ENCODE data around the gene SPAG4.

Gene SPAG4

GRCh38 chr20:35588397-35588796 is 27.2 kb upstream of the SPAG4 start:
- TF ChIP-seq CTCF (IDR thresholded peaks at IDR 0.05), result no peak
- no peak for TF ChIP-seq ZFX (IDR thresholded peaks at IDR 0.05; ENCODE audit: borderline replicate concordance)
- no peak overlapping the region for H3K27ac ChIP-seq

GRCh38 chr20:35592339-35592974 is 23.2 kb upstream of the SPAG4 start:
- H3K27ac ChIP-seq, result no peak overlapping the region
- TF ChIP-seq CTCF (IDR thresholded peaks at IDR 0.05) (no peak), ZFX (IDR thresholded peaks at IDR 0.05; ENCODE audit: borderline replicate concordance) (no peak)

GRCh38 chr20:35595456-35595855 is 20.2 kb upstream of the SPAG4 start:
- H3K27ac ChIP-seq, result no peak overlapping the region
- no peak for TF ChIP-seq CTCF (IDR thresholded peaks at IDR 0.05)
- no peak for TF ChIP-seq ZFX (IDR thresholded peaks at IDR 0.05; ENCODE audit: borderline replicate concordance)

- H3K27ac ChIP-seq, result no peak overlapping the region
- no peak for TF ChIP-seq CTCF (IDR thresholded peaks at IDR 0.05)
- no peak for TF ChIP-seq ZFX (IDR thresholded peaks at IDR 0.05; ENCODE audit: borderline replicate concordance)
These were observed 19.7 kb upstream of the SPAG4 start for GRCh38 chr20:35595901-35596300.

- TF ChIP-seq CTCF (IDR thresholded peaks at IDR 0.05), result no peak
- TF ChIP-seq ZFX (IDR thresholded peaks at IDR 0.05; ENCODE audit: borderline replicate concordance), result no peak
- H3K27ac ChIP-seq, result no peak overlapping the region
These were observed 18.4 kb upstream of the SPAG4 start for GRCh38 chr20:35597186-35597585.

GRCh38 chr20:35598476-35598875 is 17.2 kb upstream of the SPAG4 start:
- no peak overlapping the region for H3K27ac ChIP-seq
- TF ChIP-seq ZFX (IDR thresholded peaks at IDR 0.05; ENCODE audit: borderline replicate concordance) (no peak), CTCF (IDR thresholded peaks at IDR 0.05) (no peak)

- TF ChIP-seq CTCF (IDR thresholded peaks at IDR 0.05) (no peak), ZFX (IDR thresholded peaks at IDR 0.05; ENCODE audit: borderline replicate concordance) (no peak)
- no peak overlapping the region for H3K27ac ChIP-seq
These were observed 16.5 kb upstream of the SPAG4 start for GRCh38 chr20:35598899-35599775.
